HEK293T (cell line): ENCODE data around the gene GAB1.

Source experiments
- ARNT ChIP-seq: fragments of 450-650 bp; IDR thresholded peaks from 2 replicates; pipeline ENCODE4 v1.6.1; 2017; ENCODE audit warnings: mild to moderate bottlenecking
- CTBP1 ChIP-seq: fragments of 450-650 bp; IDR thresholded peaks from 2 replicates; pipeline ENCODE4 v1.6.1; 2016; ENCODE audit warnings: borderline replicate concordance
- ELF4 ChIP-seq: fragments of 450-650 bp; IDR thresholded peaks from 2 replicates; pipeline ENCODE4 v1.6.1; 2017; ENCODE audit warnings: antibody characterized with exemption
- FOXK2 ChIP-seq: fragments of 450-650 bp; IDR thresholded peaks from 2 replicates; pipeline ENCODE4 v1.6.1; 2016; ENCODE audit warnings: mild to moderate bottlenecking
- FOXM1 ChIP-seq: fragments of 450-650 bp; IDR thresholded peaks from 2 replicates; pipeline ENCODE4 v1.6.1; 2017; ENCODE audit warnings: mild to moderate bottlenecking, borderline replicate concordance
- HDGF ChIP-seq: fragments of 450-650 bp; IDR thresholded peaks from 2 replicates; pipeline ENCODE4 v1.6.1; 2017; ENCODE audit warnings: antibody characterized with exemption, borderline replicate concordance
- SP1 ChIP-seq: fragments of 450-650 bp; IDR thresholded peaks from 2 replicates; pipeline ENCODE4 v1.6.1; 2017
- TARDBP ChIP-seq: fragments of 450-650 bp; IDR thresholded peaks from 2 replicates; pipeline ENCODE4 v1.6.1; 2016

DNA sequence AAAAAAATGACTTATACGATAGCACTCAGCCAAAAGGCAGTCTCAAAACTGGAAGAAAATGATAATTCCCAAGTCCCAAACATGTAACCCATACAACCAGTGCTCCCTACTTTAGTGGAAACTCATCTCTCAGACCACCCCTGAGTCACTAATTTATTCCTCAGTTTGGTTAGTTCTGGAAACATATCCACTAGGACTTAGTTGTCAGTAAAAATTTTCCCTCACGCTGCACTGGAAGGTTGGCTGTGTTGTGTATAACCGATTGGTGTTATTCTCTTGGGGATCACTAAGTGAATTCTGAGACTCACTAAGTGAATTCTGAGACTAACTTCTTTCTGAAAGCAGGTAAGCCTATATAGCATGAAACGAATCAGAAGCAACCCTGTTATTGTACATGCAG lies 48.5 kb upstream of the GAB1 start:
- TF ChIP-seq FOXM1 (no peak), FOXK2 (no peak), ARNT (no peak), HDGF (no peak), CTBP1 (no peak), ELF4 (no peak), SP1 (no peak), TARDBP (no peak)
